GM10248 (cell line): ENCODE measurements around the gene SLC5A7.

Source experiments
- CTCF ChIA-PET: fragments of 300-600 bp; sonication (Branson Sonifier 250); formaldehyde crosslinking; extraction: SDS; loops from one replicate; lab custom pipeline; 2021; ENCODE audit warnings: antibody characterized with exemption; lab: Yijun Ruan, JAX
- POLR2A ChIA-PET: fragments of 350-650 bp; sonication (Branson Sonifier 250); formaldehyde crosslinking; extraction: SDS; loops from one replicate; lab custom pipeline; 2020; ENCODE audit warnings: antibody characterized with exemption; lab: Yijun Ruan, JAX
- DNase-seq: peaks from one replicate; pipeline ENCODE4 v3.0.0; 2012; ENCODE audit errors: extremely low spot score
- CTCF ChIP-seq: IDR thresholded peaks from 2 replicates; pipeline ENCODE4 v1.5.1; 2012; ENCODE audit warnings: mild to moderate bottlenecking, low read depth; ENCODE audit errors: extremely low read depth, missing control alignments, control extremely low read depth

Gene SLC5A7

GRCh38 chr2:108023776-108024175, 37.5 kb downstream of the SLC5A7 start:
- POLR2A ChIA-PET: no interaction called here
- TF ChIP-seq CTCF: no peak
- no peak for DNase-seq
- CTCF ChIA-PET: interaction anchor here (1.1 kb wide), 1 partner anchor 9 kb away, joined by 3 read pairs; no protein-coding TSS in a partner anchor

DNA sequence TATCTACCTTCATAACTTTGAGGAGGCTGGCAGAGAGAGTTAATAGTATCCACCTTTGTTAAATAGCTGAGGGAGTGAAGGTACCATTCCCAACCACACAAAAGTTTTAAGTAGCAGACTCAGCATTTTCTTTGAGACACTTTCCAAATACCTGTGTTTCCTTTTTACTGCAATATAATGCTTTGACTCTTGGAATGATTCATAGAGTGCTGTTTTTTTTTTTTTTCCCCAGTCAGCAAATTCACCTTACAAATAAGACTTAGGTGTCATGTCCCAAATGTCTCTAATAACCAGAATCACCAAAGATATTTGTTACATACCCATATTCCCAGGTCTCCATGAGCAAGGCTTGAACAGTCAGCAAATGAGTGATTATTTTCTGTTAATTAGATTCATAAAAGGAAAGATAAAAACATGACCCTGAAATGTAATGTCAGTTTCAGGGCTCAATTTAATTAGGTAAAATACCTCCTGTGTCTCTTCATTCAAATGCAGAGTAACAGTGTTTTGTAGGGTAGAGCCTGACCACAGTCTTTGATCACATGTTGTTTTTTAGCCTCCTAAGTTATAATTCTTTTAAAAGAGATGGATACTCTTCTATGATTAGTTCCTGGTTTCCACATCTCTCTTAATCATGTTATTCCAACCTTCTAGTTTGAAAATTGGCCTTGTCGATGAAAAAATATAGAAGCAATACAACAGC, 39.9 kb downstream of the SLC5A7 start:
- CTCF ChIA-PET: interaction anchor here (1.0 kb wide), 1 partner anchor 11 kb away, joined by 3 read pairs; no protein-coding TSS in a partner anchor
- DNase-seq: no peak
- POLR2A ChIA-PET: no interaction called here
- TF ChIP-seq CTCF: no peak

- no peak for DNase-seq
- ChIA-PET CTCF (no interaction called here), POLR2A (no interaction called here)
- TF ChIP-seq CTCF: no peak
Measured at GRCh38 chr2:108029496-108029895, 43.2 kb downstream of the SLC5A7 start.

DNA sequence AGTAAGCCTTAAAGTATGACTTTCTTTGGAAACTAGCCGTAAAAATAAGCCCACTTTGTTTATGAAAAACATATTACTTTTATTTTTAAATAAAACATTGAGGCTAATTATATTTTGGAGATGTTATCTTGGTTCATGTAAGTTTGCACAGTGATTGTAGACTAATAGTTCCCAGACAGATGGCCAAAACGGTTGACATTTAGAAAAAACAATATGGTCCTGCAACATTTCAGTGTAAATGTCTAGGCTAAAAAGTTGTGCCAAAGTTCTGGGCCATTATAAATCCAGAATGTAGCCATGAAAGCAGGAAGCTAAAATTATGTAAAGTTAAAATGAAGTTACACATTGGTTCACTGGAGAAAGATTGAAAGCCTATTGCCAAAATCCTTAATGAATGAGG, 43.6 kb downstream of the SLC5A7 start:
- ChIA-PET CTCF (no interaction called here), POLR2A (no interaction called here)
- no peak for TF ChIP-seq CTCF
- DNase-seq: no peak

DNA sequence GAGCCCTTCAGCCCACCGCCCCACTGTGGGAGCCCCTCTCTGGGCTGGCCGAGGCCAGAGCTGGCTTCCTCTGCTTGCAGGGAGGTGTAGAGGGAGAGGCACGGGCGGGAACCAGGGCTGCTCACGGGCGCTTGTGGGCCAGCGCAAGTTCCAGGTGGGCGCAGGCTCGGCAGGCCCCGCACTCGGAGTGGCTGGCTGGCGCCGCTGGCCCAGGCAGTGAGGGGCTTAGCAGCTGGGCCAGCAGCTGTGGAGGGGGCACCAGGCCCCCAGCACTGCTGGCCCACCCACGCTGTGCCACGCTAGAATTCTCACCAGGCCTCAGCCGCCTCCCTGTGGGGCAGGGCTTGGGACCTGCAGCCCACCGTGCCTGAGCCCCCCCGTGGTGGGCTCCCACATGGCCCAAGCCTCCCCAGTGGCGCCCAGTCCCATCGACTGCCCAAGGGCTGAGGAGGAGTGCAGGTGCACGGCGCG, 45.2 kb downstream of the SLC5A7 start:
- no peak for DNase-seq
- no peak for TF ChIP-seq CTCF
- CTCF ChIA-PET: interaction anchor here (1.2 kb wide), 1 partner anchor 17 kb away, joined by 3 read pairs; no protein-coding TSS in a partner anchor
- POLR2A ChIA-PET: no interaction called here

- POLR2A ChIA-PET: no interaction called here
Measured at GRCh38 chr2:108034843-108035242, 48.5 kb downstream of the SLC5A7 start.

More at GRCh38 chr2:108034843-108035242, 48.5 kb downstream of the SLC5A7 start:
- DNase-seq: no peak
- CTCF ChIA-PET: no interaction called here
- TF ChIP-seq CTCF: no peak
